ENCODE results near the gene BHLHE23.

Gene BHLHE23

DNA sequence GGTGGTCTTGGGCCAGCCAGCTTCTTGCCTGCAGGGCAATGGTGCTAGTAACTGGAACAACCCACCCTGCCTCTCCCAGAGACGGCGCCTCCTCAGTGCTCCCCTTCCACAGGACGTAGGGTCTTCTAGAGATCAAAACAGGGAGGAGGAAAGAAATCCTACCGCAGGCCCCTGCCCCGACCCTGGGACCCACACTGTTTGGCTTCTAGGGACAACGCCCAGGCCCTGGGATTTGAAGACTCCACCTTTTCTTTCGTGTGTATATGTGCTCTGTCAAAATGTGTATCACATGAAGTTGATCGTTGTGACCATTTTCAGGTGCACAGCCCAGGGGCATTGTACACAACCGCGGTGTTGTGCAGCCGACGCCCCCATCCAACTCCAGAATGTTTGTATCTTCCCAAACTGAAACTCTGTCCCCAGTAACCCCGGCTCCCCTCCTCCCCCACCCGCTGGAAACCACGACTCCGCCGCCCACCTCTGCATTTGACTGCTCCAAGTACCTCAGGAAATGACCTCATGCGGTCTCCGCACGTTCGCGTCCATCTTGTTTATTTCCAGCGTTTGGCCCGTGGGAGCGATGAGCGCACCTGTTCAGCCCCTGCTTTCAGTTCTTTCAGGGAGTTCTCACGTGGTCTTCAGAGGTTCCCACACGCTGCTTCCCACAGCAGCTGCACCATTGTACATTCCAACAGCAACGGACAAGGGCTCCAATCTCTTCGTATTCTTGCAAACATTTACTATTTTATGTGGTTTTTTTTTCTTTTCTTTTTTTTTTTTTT is 3.4 kb upstream of the BHLHE23 start:
- DNase-seq: no peak

DNA sequence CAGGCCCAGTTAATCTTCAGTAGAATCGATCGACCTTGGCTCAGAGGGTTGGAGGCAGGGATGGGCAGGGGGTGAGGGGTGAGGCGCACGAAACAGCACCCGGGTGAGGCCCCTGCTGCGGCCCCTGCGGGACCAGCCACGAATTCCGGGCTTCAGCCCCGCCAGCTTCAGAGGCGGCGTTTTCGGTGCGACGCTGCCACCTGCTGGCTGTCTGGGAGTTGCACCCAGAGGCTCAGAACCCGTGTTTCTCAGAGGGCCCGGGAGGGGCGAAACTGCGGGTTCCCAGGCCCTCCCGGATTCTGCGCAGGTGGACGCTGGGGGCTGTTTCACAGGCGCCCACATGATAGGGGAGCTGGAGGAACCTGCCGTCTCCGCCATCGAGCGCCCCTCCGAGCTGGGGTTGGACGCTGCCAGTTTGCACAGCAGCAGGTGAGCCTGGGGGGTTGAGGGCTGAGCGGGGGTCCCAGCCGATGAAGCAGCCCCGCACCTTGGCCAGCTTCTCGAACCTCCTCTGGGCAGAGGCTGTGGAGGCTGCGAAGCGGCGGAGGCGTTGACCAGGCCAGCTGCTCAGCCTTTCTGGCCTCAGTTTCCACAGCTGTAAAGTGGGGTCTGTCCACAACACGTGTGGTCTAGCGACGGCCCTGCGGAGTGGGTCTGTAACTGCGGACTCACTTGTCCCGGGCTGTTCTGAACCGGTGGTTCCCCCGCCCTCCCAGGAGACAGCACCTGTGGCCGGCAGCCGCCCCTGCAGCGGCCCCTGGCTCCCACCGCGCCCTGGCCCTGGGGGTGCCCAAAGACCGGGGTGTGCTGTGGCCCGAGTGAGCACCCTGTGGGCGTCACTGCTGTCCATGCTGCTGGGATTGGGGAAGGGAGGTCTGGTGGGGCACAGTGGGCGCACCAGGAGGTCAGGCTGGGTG is 2.5 kb upstream of the BHLHE23 start:
- DNase-seq: peak in 46 of 56 donors; percentile 4 to 77 (median 34)

DNA sequence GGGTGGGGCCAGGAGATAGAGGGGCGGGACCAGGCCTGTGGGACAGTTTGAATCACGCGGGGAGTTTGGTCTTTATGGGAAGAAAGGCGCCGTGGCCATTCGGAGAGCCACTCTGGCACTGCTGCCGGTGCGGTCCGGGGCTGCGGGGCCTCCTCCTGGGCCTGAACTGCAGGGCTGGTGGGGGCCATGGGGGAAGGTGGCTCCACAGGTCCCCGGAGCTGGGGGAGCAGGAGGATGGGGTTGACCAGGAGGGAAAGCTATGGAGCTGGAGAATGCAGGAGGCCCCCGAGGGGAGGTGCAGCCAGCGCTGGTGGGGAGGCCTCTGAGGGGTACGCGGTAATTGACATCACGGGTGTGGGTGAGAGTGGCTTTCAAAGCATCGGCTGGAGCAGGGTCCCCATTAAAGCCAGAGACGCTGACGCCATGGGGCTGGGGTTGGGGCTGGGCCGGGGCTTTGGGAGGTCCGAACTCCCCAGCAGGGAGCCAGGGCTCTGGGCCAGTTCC is 1.8 kb upstream of the BHLHE23 start:
- DNase-seq: no peak

DNA sequence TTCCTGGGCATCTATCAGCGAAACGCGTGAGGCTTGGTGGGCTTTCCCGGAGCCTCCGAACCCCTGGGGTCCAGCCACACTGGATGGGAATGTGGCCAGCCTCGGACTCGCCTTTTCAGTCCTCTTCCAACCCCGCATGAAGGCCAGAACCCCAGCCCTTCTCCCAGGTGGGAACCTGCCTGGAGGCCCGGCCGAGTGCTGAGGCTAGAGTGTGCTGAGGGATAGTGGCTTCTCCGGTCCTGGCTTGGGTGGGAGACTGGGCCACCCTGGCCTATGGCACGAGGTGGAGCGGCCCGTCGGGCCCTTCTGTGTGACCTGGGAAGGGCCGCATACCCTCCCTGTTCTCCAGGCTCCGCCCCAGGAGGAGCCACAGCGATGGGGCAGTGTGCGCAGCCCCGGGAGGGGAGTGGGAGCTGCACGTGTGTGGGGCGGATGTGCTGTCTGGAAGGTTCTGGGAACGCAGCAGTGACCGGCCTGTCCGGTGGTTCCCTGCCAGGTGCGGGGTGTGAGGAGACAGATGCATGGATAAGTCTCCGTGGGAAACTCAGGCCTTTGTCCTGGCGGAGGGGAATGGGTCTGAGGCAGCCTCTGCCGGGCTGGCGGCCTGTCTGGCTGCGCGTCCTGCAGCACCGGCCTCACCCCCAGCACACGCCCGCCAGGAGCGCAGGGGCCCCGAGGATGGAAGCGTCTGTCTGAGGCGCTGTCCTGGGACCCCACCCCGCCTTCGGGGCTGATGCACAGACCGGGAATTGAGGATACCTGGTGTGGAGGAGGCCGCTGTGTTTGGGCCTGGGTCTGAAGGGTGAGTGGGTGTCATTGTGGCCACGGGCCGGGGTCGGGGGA is 1.1 kb upstream of the BHLHE23 start:
- no peak for DNase-seq

DNA sequence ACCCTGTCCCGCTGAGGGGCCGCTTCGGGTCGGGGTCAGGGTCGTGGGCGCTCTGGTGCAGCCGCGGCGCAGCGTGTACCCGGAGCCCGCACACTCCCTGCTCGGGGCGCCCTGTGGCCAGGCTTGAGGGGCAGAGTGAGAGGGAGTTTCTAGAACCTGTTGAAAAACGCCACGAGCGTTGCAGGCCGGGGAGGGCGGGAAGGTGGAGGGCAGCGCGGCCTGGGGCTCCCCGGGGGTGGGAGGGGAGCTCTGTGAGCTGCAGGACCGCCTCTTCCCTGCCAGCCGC is 539 bp upstream of the BHLHE23 start:
- no peak for DNase-seq

DNA sequence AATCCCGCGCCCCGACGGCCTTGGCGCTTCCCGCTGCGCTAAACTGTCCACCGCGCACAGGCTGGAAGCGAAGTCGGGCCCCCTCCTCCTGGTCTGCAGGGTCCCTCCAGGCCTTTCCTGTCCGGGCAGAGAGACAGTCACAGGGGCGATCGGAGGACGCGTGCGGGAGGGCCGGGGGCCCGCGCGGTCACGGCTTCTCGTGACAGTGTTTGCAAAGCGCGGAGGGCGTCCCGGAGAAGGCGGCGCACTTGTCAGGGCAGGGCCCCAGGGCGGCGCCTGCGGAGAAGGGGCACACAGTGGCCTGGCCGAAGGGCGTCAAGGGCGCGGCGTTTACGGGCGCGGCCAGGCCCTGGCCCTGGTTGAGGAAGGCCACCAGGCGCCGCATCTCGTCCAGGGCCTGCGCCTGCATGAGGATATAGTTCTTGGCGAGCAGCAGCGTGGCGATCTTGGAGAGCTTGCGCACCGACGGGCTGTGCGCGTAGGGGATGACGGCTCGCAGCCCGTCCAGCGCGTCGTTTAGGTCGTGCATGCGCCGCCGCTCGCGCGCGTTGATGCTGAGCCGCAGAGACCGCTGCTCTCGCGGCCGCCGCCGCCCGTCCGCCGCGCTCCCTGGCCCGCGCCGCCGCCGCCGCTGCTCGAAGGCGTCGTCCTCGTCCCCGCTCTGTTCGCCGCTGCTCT is 763 bp downstream of the BHLHE23 start:
- no peak for DNase-seq

DNA sequence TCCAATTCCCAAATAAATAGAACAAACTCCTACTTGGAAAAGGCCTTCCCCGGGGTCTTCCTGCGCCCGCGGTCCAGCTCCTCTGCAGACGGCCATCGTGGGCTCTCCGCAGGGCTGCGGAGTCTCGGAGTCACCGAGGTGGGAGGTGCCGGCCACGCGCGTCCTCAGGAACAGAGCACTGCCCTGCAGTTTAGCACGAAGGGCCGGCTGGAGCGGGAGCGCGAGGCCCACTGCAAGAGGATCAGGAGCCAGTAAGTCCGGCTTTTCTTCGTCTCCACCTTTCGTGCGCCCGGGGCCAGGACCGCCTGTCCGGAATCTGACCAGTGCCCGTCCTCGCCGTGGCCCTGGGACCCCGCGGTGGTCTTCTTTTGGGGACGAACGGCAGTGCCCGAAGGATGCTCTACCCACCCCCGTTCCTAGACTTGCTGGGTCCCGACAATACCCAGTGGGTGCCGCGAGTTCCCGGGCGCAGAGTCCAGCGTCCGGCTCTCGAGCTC is 1.4 kb downstream of the BHLHE23 start:
- no peak for DNase-seq

DNA sequence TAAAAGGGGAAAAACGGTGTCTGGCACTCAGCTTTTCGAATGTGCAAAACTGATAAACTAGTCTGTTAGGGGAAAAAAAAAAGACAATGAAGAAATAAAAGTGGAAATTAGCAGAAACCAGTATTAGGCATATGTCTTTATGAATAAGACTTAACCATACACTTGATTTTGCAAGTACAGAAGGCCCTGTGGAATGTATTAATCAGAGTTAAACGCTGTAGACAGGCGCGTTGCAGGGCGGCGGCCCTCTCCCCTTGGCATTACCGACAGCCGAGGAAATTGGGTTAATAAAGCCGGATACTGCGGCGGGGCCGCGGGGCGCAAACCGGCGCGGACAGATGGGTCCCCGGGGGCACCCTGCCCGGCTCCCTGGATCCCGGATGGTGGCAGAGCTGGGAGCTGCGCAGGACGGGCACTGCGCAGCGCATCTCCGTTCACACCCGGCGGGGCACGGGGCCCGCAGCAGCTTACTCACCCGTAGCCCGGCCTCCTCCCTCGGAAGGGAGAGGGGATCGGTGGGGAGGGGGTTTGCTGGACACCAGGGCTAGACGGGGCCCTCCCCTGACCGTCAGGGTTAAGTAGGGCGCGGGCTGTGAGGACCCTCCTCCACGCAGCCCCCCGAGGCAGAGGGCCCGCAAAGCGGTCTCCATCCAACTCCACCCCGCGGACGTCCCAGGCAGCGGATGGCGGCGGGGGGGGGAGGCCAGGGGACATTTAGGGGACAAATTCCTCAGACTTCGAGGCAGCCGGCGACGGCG is 2.0 kb downstream of the BHLHE23 start:
- DNase-seq: no peak

DNA sequence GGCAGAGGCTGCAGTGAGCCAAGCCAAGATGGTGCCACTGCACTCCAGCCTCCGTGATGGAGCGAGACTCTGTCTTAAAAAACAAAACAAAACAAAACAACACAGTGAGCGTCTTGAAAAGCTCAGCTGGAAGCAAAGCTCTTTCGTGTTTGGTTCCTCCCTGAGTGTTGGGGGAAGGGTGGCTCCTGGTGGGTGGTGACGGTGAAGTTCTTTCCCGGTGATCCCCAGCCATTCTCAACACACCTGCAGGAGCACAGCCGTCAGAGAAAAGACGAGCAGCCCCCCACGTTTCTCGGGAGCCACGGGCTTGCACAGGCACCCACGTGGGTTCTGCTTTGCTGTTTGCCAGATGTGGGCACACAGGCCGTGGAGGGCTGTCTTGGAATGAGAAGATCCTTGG is 3.2 kb downstream of the BHLHE23 start:
- DNase-seq: no peak

DNA sequence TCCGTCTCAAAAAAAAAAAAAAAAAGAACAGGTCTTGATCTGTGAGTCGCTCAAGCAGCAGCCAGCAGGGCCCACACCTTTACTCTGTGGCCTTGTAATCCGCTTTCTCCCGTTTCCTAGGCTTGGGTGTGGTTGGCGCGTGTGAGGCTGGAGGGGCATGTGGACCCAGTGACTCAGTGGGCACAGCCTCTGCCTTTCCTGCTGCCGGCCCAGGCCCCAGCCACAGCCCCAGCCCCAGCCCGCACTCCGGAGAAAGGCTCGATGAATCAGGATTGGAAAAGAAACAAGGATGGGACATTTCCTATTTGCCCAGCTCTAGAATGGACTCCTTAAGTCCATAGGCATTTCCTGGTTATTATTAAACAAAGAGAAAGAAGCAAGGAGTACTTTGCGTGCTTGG is 4.3 kb downstream of the BHLHE23 start:
- DNase-seq: no peak

DNA sequence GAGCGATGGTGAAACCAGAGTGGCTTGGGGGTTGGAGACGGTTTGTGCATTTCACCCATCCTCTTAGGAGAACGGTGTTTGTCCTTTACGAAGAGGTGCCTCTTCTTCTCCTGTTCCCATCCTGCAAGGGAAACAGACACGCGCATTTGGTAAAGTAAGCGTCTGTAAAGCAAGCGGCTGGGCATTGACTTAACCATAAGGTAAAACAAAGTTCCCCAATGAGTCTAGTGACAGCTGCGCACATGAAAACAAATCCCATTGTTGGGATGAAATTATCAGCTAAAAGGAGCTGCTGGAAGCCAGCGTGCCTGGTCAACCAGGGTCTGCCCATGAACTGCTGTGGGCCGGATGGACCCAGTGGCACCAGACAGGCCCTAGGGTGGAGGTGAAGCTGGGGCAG is 5.8 kb downstream of the BHLHE23 start:
- DNase-seq: no peak

DNA sequence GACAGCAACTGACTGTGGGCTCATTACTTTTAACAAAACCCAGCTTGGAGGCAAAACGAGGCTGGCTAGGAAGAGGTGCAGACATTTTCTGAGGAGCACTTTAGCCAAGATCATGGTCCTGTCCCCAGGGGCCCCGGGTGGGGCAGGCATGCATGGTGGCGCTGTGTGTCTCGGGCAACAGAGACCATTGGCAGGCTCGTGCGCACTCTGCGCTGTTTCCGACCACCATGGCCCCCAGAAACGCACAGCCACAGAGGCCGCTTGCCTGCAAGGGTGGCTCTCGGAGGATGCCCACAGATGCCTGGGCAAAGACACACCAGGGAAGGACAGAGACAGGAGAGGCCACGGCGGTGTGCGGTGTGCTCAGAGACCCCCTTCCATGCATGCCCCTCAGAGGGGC is 6.7 kb downstream of the BHLHE23 start:
- DNase-seq: no peak

DNA sequence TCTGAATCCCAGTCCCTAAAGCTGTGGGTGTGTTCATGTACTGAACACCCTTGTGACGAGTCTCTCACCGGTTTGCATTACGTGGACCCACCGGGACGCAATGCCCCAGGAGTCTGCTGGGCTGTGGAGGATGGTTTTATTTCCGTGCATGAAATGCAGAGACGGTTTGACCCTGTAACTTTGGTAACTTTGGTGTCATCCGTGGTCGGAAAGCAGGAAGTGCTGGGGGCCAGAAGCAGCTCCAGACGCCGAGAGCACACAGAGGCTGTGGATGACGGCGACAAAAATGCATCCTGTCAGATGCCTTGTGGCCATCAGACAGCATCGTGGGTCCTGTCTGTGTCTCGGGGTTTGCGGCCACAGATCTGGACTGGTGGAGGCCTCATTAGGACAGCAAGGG is 7.2 kb downstream of the BHLHE23 start:
- no peak for DNase-seq

DNA sequence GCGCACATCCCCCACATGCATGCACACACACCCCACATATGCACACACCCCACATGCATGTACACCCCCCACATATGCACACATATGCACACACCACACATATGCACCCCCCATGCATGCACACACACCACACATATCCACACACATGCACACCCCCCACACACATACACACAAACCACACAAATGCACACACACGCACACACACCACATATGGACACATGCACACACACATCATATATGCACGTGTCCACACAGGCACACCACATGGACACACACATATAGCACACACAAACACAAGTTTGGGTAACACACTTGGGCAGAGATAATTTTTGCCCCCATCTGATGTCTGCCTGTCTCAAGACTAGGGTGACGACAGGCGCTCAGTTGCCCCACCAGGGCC is 8.3 kb downstream of the BHLHE23 start:
- no peak for DNase-seq

DNA sequence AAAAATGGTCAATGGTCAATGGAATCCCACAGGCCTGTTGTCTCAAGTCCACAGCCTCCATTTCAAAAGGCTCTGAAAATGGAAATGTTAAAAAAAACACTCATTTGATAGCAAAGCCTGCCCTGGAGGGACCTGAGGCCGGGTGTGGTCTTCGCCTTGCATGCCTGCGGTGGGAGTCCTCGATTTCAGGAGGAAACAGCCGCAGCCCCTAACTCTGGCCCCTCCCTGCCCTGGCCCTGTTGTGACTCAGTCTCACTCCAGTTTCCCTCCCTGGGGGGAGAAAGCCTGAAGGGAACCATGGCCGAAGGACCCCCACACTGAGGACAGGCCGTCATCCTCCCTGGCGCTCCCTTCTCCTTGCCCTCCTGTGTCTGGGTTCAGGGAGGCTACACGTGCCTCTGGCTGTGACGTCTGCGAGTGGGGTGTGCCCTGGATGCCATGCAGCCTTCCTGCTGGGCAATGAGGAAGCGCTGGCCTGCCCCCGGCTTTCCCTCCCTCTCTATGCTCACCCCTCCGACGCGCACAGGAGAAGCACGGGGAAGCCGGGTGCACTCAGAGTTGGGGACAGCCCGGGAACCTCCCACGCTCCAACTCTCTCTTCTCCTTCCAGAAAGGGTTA is 9.2 kb downstream of the BHLHE23 start:
- DNase-seq: no peak

DNA sequence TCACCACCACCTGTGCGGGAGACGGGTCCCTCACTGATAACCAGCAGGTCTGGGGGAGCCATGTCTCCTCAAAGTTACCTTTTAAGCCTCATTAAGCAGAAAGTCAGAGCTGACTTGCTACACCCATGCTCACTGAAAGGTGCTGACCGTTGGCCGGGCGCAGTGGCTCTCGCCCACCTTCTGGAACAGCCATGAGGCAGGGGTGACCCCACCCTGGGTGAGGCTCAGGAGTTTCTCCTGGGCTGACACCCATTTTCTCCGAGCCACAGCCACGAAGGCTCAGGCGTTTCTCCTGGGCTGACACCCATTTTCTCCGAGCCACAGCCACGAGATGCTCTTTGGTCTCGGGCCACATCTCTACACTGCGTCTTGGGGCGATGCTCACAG is 10.2 kb downstream of the BHLHE23 start:
- DNase-seq: no peak

DNA sequence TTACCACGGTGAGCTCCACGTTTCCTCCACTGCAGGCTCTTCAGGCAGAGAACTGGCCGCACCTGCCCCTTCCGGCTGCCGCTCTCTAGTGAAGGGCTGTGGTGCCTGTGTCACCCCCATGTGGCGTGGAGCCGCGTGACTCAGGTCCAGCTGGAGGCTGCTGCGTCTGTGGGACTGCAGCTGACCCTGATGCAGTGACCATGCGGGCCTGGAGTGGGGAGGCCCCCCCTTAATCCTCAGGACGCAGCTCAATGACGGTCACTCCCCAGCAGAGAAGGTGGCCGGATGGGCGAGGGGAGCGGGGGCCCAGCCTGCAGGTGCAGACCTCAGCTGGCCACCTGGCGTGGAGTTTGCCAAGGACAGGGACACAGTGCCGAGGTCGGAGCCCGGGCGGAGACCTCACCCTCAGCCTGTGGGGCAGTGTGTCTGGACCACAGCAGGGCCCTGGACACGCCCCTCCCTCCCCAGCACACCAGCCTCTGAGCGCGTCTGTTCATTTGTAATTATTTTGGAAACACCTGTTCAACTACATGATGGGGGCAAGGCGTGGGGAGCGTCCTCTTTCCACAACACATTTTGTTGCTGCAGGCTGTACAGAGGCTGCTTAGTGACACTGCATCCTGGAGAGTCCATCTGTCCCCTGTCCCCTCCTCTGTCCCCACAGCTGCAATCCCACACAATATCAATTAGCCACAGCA is 10.7 kb downstream of the BHLHE23 start:
- no peak for DNase-seq

DNA sequence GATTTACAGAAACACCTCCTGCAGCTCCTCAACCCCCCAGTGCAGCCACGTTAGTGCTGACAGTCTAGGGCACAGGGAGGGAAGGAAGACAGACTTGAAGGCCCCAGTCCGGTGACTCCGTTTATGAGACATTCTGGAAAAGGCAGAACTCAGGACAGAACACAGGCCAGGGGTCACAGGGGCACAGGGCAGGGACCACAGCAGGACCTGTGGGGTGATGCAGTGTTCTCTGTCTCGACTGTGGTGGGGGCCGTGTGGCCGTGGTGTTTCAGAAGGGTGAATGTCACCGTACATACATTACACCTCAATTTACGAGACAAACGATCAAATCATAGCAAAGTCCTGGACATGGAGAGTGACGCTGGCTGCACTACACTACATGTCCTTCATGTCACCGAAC is 11.3 kb downstream of the BHLHE23 start:
- DNase-seq: no peak

DNA sequence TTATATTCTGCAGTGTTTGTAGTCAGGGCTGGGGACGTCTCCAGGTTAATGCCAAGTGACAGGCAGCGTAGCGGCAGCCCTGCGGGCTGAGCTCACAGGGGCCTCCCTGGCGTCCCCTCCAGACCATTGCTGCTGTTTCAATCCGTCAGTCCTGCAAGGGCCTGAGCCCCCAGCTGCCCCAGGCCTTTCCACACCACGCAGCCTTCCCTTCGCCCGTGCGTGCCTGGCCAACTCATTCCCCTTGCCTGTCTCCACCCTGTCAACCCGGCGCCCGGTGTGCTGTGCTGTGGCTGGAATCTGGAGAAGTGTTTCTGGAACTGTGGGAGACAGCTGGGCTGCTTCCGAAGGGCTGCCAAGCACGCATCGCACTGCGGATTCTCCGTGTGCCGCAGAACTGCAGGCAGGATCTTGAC is 11.9 kb downstream of the BHLHE23 start:
- DNase-seq: no peak
